Panc1 (cell line): Measurements from ENCODE around the gene CDK19. TPM values are rescaled to one million over a fixed set of nuclear protein-coding genes. Genes with fewer than 3 reads are reported as not detected.

Source experiments
- ATAC-seq: fragments of 200-7000 bp; cut with Tn5 transposase; 2 replicates; pipeline ENCODE4 v1.9.1; 2020; ENCODE audit warnings: mild to moderate bottlenecking, moderate library complexity
- BruUV-seq: library from RNA; stranded (reverse); fragments of 400-500 nt; replicated peaks from 2 replicates; lab custom pipeline; 2021; lab: Mats Ljungman, UMichigan
- CTCF ChIA-PET: fragments of 300-600 bp; sonication (Branson Sonifier 250); formaldehyde crosslinking; loops from one replicate; lab custom pipeline; 2022; ENCODE audit warnings: antibody characterized with exemption; lab: Charles Lee
- POLR2A ChIA-PET: fragments of 300-600 bp; sonication (Branson Sonifier 250); formaldehyde crosslinking; loops from one replicate; lab custom pipeline; 2022; ENCODE audit warnings: antibody characterized with exemption; lab: Charles Lee
- DNase-seq: peaks from one replicate; pipeline ENCODE4 v3.0.0-alpha.2; 2010; ENCODE audit warnings: low read depth, low spot score
- H3K27ac ChIP-seq: 2 replicates; pipeline ENCODE4 v1.5.1; 2011; ENCODE audit warnings: mild to moderate bottlenecking, low read length, inconsistent platforms
- H3K27me3 ChIP-seq: fragments of 200-500 bp; sonication (Bioruptor generic); 2 replicates; pipeline ENCODE4 v1.6.0; 2014; ENCODE audit warnings: low read length, inconsistent platforms; ENCODE audit not compliant: control insufficient read depth, insufficient read depth
- H3K36me3 ChIP-seq: fragments of 200-500 bp; sonication (Bioruptor generic); 2 replicates; pipeline ENCODE4 v1.5.1; 2014; ENCODE audit warnings: inconsistent platforms, mild to moderate bottlenecking, low read length, moderate library complexity; ENCODE audit not compliant: control insufficient read depth, insufficient read depth
- H3K4me1 ChIP-seq: 2 replicates; pipeline ENCODE4 v1.5.1; 2011; ENCODE audit warnings: inconsistent platforms, mild to moderate bottlenecking, low read length, moderate library complexity; ENCODE audit not compliant: control insufficient read depth, insufficient read depth
- H3K4me3 ChIP-seq, 2 experiments: 2 replicates each; pipeline ENCODE4 v1.5.1; 2011 to 2012; ENCODE audit warnings: low read depth in 2 of 2, low read length in 2 of 2, mild to moderate bottlenecking in 2 of 2, inconsistent platforms in 1 of 2, moderate library complexity in 1 of 2
- H3K9me3 ChIP-seq: fragments of 200-500 bp; sonication (Bioruptor generic); 2 replicates; pipeline ENCODE4 v1.5.1; 2014; ENCODE audit warnings: low read depth, mild to moderate bottlenecking, inconsistent platforms, low read length, moderate library complexity; ENCODE audit not compliant: control insufficient read depth, insufficient read depth
- CTCF ChIP-seq: fragments of 450-650 bp; IDR thresholded peaks from 2 replicates; pipeline ENCODE4 v1.5.1; 2017; ENCODE audit warnings: mild to moderate bottlenecking
- POLR2AphosphoS5 ChIP-seq: IDR thresholded peaks from 2 replicates; pipeline ENCODE4 v1.6.1; 2012; ENCODE audit warnings: mild to moderate bottlenecking, low read depth, low read length, moderate library complexity
- REST ChIP-seq, 2 experiments: IDR thresholded peaks; 2 replicates each; pipeline ENCODE4 v1.6.1; 2011 to 2012; ENCODE audit warnings: low read depth in 2 of 2, control low read depth in 1 of 2, low read length in 1 of 2, mild to moderate bottlenecking in 1 of 2, moderate library complexity in 1 of 2; ENCODE audit not compliant: insufficient read depth in 1 of 2
- SIN3A ChIP-seq: IDR thresholded peaks from 2 replicates; pipeline ENCODE4 v1.6.1; 2012; ENCODE audit warnings: low read depth, mild to moderate bottlenecking, low read length, moderate library complexity, borderline replicate concordance; ENCODE audit not compliant: insufficient read depth
- TCF7L2 ChIP-seq: IDR thresholded peaks from 2 replicates; pipeline ENCODE4 v1.6.1; 2011; ENCODE audit warnings: mild to moderate bottlenecking, low read depth, low read length, inconsistent platforms
- in situ Hi-C: cut with HindIII; loops from 2 replicates; pipeline ENCODE4 v1.10.0; 2016; ENCODE audit warnings: low sequenced_read_pairs, low pct_unique_long_range_greater_than_20kb
- intact Hi-C: fragments of 100-400 bp; cut with micrococcal nuclease; formaldehyde crosslinking; loops from one replicate; pipeline ENCODE4 v1.10.0; 2022; ENCODE audit not compliant: unreplicated experiment
- total RNA-seq: library from RNA; stranded (reverse); gene quantifications from one replicate; pipeline ENCODE4 v1.2.1, GENCODE V29; 2021; ENCODE audit not compliant: unreplicated experiment

The CDK19 gene
- total RNA-seq, 1 experiment from 2014 or later: 48.4 TPM

GRCh38 chr6:110814102-110815014, 911 bp downstream of the CDK19 start:
- Histone ChIP-seq H3K4me3 (peak overlapping the region; percentile 79 to 91), H3K4me1 (peaks cover 19% of the 10 kb centered on the region), H3K36me3 (no peaks in the 10 kb centered on the region), H3K27me3 (no peaks in the 10 kb centered on the region), H3K9me3 (no peaks in the 10 kb centered on the region), H3K27ac (peak overlapping the region; percentile 98)
- intact Hi-C loops (loop anchor here (2.0 to 5.0 kb wide), 3 partner anchors 62 to 138 kb away; no protein-coding TSS in a partner anchor), in situ Hi-C loops (no loop called here)
- CTCF ChIA-PET: interaction anchor here (1.0 to 1.1 kb wide), 2 partner anchors 60 to 132 kb away, joined by 5 to 9 read pairs; partner anchors contain the start of gene AMD1
- DNase-seq (no peak), ATAC-seq (peak; percentile 49)
- TF ChIP-seq TCF7L2: no peak
- peak; percentile 91 for TF ChIP-seq SIN3A
- POLR2A ChIA-PET: interaction anchor here (0.5 to 4.0 kb wide), 11 partner anchors 15 to 317 kb away, joined by 3 to 98 read pairs (median 10); partner anchors contain the start of genes AMD1, GTF3C6 and RPF2
- no TSS peak for BruUV-seq

GRCh38 chr6:110813338-110814101, 1.7 kb downstream of the CDK19 start:
- TSS peak; percentile 44 for BruUV-seq
- intact Hi-C loops: loop anchor here (2.0 to 5.0 kb wide), 2 partner anchors 63 to 131 kb away; no protein-coding TSS in a partner anchor

More at GRCh38 chr6:110813338-110814101, 1.7 kb downstream of the CDK19 start:
- in situ Hi-C loops: no loop called here
- CTCF ChIA-PET: interaction anchor here (0.6 kb wide), 1 partner anchor 53 kb away, joined by 3 read pairs; no protein-coding TSS in a partner anchor
- Histone ChIP-seq H3K36me3 (no peaks in the 10 kb centered on the region), H3K4me3 (peak overlapping the region; percentile 79 to 91), H3K9me3 (no peaks in the 10 kb centered on the region), H3K4me1 (peaks cover 19% of the 10 kb centered on the region), H3K27ac (peak overlapping the region; percentile 98), H3K27me3 (no peaks in the 10 kb centered on the region)
- TF ChIP-seq POLR2AphosphoS5 (no peak), TCF7L2 (no peak), CTCF (no peak), REST (IDR thresholded peaks at IDR 0.05; ENCODE audit: insufficient read depth in 1 of 2, low read depth in 2 of 2, low read length in 1 of 2) (peak; percentile 29 to 39; a peak in 1 of 4 replicates), SIN3A (no peak)
- ATAC-seq (no peak), DNase-seq (no peak)
- POLR2A ChIA-PET: interaction anchor here (0.5 to 4.0 kb wide), 4 partner anchors 14 to 61 kb away, joined by 4 to 98 read pairs (median 10); partner anchors contain the start of gene AMD1
